ENCODE data around the gene FBXO34.

FBXO34 gene

GRCh38 chr14:55270832-55271571 lies at the start of gene FBXO34:
FBXO34 (plus strand) TSS chr14:55271421; CDS start chr14:55350391, 78,970 bp downstream.
- peak; percentile 100 for DNase-seq

GRCh38 chr14:55221968-55222367 lies 49.3 kb upstream of the FBXO34 start:
- no peak for DNase-seq

GRCh38 chr14:55223364-55223763 lies 47.9 kb upstream of the FBXO34 start:
- DNase-seq, result no peak

GRCh38 chr14:55228261-55228660 lies 43.0 kb upstream of the FBXO34 start:
- DNase-seq, result no peak

- DNase-seq, result no peak
Observed at GRCh38 chr14:55233591-55233990, 37.6 kb upstream of the FBXO34 start.

- no peak for DNase-seq
Observed at GRCh38 chr14:55238019-55238680, 33.1 kb upstream of the FBXO34 start.

- DNase-seq, result no peak
Observed at GRCh38 chr14:55239320-55239719, 31.9 kb upstream of the FBXO34 start.

GRCh38 chr14:55240526-55241178 lies 30.6 kb upstream of the FBXO34 start:
- no peak for DNase-seq

GRCh38 chr14:55241673-55242072 lies 29.5 kb upstream of the FBXO34 start:
- DNase-seq, result no peak

- no peak for DNase-seq
Observed at GRCh38 chr14:55243386-55243785, 27.8 kb upstream of the FBXO34 start.

GRCh38 chr14:55243813-55244212 lies 27.4 kb upstream of the FBXO34 start:
- DNase-seq, result no peak

GRCh38 chr14:55245657-55246268 lies 25.5 kb upstream of the FBXO34 start:
- peak; percentile 35 for DNase-seq

- DNase-seq, result no peak
Observed at GRCh38 chr14:55248411-55248810, 22.8 kb upstream of the FBXO34 start.

GRCh38 chr14:55249423-55249822 lies 21.8 kb upstream of the FBXO34 start:
- no peak for DNase-seq

- no peak for DNase-seq
Observed at GRCh38 chr14:55253276-55253675, 17.9 kb upstream of the FBXO34 start.

- no peak for DNase-seq
Observed at GRCh38 chr14:55254581-55254980, 16.6 kb upstream of the FBXO34 start.

- DNase-seq, result no peak
Observed at GRCh38 chr14:55255979-55256378, 15.2 kb upstream of the FBXO34 start.

- DNase-seq, result no peak
Observed at GRCh38 chr14:55256586-55256985, 14.6 kb upstream of the FBXO34 start.

- no peak for DNase-seq
Observed at GRCh38 chr14:55265197-55265596, 6.0 kb upstream of the FBXO34 start.

- DNase-seq, result no peak
Observed at GRCh38 chr14:55267820-55268219, 3.4 kb upstream of the FBXO34 start.

- peak; percentile 51 for DNase-seq
Observed at GRCh38 chr14:55271572-55272298, 514 bp downstream of the FBXO34 start.

- DNase-seq, result no peak
Observed at GRCh38 chr14:55272387-55272786, 1.2 kb downstream of the FBXO34 start.

GRCh38 chr14:55272922-55273321 lies 1.7 kb downstream of the FBXO34 start:
- no peak for DNase-seq

Data from CD4-positive, alpha-beta T cell treated with Interleukin-17A for 4 hours (primary cell).